NCI-H1436 (cell line): ENCODE results near the gene HCAR2.
A peak's percentile ranks its signal among the peaks of the same experiment; 100 is the strongest.
"Not testable (repeated sequence)": the region's sequence is repeated elsewhere in the genome, so short reads cannot be mapped to it uniquely, and the experiment has no call there.

Experiments
- DNase-seq: peaks from one replicate; lab custom pipeline; 2025; lab: John Stamatoyannopoulos, UW

Gene HCAR2

DNA sequence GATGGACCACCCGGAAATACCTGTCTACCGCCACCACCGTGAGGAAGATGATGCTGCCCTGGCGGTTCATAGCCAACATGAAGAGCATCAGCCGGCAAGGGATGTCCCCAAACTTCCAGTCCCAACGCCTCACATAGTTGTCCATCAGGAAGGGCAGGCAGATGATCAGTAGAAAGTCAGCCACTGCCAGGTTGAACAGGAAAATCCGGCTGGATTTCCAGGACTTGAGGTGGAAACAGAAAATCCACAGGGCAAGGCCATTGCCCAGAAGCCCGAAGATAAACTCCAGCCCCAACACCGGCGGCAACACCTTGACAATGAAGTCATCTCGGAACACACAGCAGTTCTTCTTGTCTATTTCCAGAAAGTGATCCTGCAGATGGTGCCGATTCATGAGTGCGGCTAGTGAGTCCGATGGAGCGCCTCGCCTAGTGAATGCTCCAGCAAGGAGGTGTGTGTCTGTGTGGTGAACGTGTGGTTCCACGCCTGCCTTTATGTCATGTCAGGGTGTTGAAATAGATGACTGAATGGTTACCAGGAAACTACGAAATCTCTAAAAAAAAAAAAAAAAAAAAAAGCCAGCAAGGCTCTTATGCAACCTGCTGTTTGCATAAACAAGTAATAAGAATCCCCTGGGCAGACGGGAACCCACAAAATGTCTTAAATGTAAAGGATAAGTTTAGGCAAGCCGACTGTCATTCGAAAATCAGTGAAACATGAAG, at the start of gene HCAR2:
Gene HCAR2 (minus strand): TSS at position 468 of the 722 bp plus-strand sequence. CDS start 74 bp downstream, at position 394.
- not testable (repeated sequence) for DNase-seq

DNA sequence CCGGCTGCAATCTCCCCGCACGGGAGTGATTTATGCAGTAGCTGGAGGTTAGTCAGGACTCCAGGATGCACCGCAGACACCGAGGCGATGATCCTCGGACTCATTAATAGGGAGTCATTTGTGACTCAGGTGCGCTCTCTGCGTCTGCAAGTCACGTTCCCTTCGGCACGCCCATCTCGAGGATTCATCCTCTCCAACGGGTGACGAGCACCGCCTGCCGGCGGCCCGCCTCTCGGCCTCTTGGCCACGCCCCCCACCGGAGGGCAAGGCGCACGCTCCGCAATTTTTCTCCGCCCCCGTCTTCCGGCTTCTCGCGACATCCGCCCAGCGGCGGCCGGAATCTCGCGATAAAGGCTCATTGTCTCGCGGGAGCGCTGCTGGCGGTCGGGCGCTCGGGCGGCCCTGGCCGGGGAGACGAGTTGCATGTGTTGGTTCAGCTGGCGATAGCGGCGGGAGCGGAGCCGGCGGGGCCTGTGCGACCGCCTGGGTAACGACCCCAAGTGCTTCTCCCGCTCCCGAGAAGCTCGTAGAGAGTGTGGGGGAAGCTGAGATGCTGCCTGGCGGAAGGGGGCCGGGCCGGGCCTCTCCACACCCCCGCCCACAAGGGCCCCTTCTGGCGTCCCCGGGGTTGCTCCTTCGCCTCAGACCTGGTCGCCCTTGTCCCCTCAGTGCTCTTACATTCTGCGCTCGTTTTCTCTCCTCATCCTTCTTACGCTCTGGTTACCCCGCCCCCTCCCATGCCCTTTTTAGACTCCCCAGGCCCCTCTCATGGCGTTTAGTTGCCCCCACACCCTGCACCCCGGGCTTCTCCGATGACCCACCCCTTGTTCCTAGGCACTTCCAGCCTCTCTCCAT, 49.5 kb upstream of the HCAR2 start, which contains the start of gene DENR:
Gene DENR (plus strand): TSS at position 361 of the 855 bp plus-strand sequence. CDS start 878 bp downstream, outside the sequence.
- peak; percentile 98 for DNase-seq

DNA sequence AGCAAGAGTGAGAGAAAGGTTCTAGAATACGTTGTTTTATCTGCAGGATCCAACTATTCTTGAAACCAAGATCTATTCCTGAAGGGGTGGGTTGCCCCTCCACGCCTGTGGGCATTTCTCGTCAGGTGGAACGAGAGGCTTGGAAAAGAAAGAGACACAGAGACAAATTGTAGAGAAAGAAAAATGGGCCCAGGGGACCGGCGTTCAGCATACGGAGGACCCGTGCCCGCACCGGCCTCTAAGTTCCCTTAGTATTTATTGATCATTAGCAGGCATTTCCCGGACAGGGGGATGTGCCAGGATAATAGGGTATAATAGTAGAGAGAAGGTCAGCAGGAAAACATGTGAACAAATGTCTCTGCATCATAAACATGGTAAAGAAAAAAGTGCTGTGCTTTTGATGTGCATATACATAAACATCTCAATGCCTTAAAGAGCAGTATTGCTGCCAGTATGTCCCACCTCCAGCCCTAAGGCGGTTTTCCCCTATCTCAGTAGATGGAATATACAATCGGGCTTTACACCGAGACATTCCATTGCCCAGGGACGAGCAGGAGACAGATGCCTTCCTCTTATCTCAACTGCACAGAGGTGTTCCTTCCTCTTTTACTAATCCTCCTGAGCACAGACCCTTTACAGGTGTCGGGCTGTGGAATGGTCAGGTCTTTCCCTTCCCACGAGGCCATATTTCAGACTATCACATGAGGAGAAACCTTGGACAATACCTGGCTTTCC, 47.8 kb upstream of the HCAR2 start:
- not testable (repeated sequence) for DNase-seq

DNA sequence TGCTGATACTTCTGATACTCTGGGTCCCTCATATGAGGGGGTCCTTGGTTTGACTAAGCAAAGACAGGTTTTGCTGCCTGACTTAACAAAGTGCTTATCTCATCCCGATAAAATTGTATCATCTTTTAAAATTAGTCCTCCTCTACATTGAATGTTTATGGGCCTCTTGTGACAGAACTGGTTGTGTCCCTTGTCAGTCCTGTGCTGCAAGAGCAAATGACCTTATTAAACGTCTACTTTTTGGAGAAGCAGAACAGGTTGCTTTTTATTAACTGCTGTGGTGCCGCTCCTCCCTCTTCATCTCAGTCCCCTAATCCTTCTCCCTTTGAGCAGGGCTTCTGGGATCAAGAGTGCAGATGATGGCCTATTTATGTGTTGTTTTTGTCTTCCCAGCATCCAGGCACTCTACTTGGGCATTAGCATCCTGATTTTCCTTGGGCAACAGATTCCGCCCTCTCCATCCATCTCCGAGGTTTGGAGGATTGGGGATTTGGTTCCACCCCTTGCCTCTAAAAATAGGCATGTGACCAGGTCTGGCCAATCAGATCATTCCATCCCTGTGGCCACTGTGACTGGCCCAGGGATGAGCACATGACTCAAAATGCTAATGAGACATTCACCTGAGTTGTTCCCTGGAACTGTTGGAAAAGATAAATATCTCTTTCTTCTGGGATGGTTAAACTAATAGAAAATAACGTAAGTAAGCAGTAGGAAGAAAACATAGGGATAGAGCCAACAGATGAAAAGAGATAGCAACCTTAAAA, 46.6 kb upstream of the HCAR2 start:
- DNase-seq: peak; percentile 12

- DNase-seq: no peak
Observed at GRCh38 chr12:122747224-122748135, 44.3 kb upstream of the HCAR2 start.

DNA sequence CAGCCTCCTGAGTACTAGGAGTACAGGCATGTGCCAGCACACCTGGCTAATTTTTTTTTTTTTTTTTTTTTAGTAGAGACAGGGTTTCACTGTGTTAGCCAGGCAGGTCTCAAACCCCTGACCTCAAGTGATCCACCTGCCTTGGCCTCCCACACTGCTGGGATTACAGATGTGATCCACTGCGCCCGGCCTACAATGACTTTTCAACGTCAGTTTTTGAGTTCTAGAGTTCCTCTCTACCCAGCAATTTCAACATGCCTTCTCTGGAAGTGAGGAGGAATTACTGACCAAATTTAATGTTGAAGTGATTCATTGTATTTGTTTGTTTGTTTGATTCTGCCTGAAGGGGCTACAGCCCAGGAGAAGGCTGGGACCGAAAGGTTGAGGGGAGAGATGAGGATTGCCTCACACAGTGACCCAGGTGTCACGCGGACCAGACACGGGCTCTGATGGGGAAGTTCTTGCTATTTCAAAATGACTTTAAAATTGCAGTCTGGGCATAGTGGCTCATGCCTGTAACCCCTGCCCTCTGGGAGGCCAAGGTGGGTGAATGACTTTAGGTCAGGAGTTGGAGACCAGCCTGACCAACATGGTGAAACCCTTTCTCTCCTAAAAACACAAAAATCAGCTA, 40.9 kb upstream of the HCAR2 start:
- no peak for DNase-seq

GRCh38 chr12:122740351-122740750, 37.2 kb upstream of the HCAR2 start:
- no peak for DNase-seq

DNA sequence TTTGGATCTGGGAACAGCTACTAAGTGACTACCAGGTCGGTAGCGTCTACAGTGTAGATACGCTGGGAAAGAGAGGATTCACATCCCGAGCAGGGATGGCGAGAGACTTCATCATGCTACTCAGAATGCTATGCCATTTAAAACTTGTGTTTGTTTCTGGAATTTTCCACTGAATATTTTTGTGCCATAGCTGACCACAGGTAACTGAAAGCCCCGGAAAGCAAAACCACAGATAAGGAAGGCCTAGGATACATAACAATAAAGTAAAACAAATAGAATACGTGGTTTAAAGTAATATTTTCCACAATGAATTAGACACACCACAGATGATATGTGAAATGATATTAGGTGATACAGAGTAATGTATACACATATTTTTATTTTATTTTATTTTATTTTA, 35.4 kb upstream of the HCAR2 start:
- no peak for DNase-seq

DNA sequence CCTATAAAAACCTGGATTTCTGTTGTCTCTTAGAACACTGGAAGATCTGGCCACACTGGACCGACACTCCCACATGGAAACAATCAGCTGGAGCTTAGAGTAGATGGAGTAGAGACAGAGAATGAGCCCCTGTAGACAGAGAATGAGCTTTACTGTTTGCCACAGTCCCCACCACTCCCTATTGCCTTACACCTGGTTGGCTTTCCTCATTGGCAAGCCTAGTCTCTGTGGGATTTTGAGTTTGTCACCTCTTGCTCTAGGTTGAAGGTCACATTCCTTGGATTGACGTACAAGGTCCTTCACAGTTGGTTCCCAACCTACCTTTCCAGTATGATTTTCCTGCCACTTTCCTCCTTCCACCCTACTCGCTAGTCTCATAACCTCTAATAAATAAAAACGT, 29.5 kb upstream of the HCAR2 start:
- DNase-seq: no peak

DNA sequence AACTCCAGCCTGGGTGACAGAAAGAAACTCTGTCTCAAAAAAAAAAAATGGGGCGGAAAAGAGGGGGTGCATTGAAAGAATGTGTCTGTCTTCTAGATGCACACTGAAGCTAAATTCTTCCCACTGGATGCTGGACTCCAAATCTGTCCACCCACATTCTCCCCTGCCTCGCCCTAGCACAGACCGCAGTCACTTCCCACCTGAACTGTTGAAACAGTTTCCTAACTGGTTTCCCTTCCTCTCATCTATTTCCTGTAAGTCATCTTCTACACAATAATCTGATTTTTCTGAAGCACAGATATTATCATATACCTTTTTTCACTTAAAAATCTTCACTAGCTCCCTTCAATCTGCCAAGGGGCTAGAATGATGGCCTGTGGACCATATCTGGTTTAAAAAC, 29.0 kb upstream of the HCAR2 start:
- DNase-seq: no peak

DNA sequence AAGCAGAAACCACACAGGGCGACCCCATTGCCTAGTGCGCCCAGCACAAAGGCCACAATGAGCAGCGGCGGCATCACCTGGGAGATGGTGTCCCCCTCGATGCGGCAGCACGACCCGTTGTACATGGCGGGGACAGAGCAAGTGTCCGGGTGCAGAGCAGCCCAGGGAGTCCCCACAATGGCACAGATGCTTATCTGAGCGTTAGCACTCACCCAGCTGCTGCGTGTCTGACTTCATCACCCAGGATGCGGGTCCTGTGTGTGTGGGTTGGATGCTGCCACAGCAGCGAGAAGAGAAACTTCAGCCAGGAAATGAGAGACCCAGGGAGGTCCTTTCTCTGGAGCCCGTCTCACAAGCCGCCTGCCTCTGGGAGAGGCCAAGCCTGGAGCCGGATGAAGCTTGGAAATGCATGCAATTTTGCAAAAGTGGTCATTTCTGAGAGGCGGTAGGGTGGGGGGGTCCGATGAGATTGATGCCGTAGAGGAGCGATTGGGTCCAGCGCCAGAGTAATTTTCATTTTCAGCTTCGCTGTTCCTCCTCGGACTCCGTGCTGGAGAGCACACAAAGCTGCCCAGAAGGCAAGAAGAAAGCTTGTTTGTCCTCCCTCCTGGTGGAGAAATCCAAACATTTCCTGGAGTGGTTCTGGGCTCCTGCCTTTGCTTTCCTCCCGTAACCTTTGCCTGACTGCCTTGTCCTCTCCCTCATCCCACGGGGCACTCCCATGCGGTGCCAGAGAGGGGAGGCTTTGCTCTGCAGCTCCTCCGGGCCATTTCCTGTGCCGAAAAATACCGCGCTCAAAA, 27.3 kb upstream of the HCAR2 start, which contains the start of gene HCAR1:
Gene HCAR1 (minus strand): TSS at position 630 of the 800 bp plus-strand sequence. CDS start 505 bp downstream, at position 125.
- DNase-seq: no peak

- no peak for DNase-seq
Observed at GRCh38 chr12:122729583-122730214, 26.5 kb upstream of the HCAR2 start.

DNA sequence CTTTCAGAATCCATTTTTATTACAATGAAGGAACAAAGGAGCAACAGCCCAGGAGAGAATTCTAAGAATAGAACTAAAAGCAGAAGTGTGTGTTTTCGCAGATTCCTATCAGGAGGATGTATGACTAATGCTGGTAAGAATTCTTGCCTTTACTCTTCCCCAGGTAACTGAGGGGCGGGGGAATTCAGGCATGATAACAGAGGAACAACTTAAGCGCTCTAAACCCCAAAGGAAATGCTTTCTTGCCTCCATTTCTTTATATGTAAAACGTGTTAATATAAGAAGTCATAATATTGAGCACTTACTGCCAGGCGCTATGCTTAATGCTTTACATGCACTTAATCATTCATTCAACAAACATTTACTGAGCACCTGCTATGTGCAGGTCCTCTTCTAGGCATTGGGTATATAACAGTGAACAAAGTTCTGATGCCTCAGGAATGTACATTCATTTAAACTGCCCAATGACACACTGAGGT, 23.0 kb upstream of the HCAR2 start:
- DNase-seq: no peak

DNA sequence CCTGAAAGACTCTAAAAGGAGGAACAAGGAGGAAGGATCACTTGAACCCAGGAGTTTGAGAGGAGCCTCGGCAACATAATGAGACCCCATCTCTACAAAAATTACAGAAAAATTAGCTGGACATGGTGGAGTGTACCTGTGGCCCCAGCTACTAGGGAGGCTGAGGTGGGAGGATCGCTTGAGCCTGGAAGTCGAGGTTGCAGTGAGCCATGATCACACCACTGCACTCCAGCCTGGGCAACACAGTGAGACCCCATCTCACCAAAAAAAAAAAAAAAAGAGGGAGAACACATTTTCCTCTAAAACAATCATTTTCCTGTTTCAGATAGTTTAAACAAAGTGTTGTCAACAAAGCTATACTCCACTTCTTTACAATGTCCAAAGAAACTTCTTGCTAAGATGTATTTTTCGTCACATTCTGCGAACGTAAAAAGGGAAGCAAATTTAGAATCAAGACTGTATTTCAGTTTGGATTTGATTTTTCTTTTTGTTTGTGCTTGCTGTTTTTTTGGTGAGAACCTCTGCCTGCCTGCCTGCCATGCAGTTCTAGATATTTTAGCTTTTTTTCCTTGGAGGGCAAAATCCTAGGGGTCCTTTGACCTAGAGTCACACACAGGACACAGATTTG, 22.4 kb upstream of the HCAR2 start:
- no peak for DNase-seq

- no peak for DNase-seq
Observed at GRCh38 chr12:122724641-122725243, 21.6 kb upstream of the HCAR2 start.

- no peak for DNase-seq
Observed at GRCh38 chr12:122722387-122722786, 19.2 kb upstream of the HCAR2 start.

DNA sequence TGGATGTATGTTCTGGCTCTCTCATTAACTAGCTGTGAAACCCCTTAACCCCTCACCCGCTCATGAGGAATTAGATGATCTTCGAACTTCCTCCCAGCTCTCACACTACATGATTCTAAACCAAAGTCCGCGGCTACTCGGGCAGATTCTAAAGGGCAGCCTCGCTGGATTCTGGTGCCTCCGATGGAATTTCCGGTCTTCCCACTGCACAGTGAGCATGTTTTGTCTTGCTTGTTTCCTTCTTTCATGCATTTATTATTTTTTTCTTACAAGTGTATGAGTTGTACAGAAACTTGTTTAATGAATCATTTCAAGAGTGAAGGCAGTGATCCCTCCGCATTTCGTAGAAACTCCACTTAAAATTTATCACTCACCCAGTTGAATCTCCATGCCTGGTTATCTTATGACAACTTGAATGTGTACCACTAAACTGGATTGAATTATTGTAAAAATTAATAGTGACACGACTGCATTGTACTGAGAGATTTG, 17.9 kb upstream of the HCAR2 start:
- DNase-seq: no peak
